22Rv1 (cell line): ENCODE results near the gene MUC6.

Source experiments
- H3K27ac ChIP-seq: fragments of 450-650 bp; 2 replicates; pipeline ENCODE4 v1.5.1; 2017
- CTCF ChIP-seq: fragments of 450-650 bp; IDR thresholded peaks from 2 replicates; pipeline ENCODE4 v1.5.1; 2017; ENCODE audit warnings: mild to moderate bottlenecking
- ZFX ChIP-seq: fragments of 450-650 bp; IDR thresholded peaks from 2 replicates; pipeline ENCODE4 v1.6.1; 2017; ENCODE audit warnings: antibody characterized with exemption, borderline replicate concordance

Gene MUC6

GRCh38 chr11:1002406-1002984 lies 34.0 kb downstream of the MUC6 start:
- TF ChIP-seq ZFX (no peak), CTCF (no peak)
- no peak overlapping the region for H3K27ac ChIP-seq

GRCh38 chr11:1001617-1002405 lies 34.7 kb downstream of the MUC6 start:
- TF ChIP-seq ZFX (no peak), CTCF (no peak)
- no peak overlapping the region for H3K27ac ChIP-seq

GRCh38 chr11:1000357-1001278 lies 35.9 kb downstream of the MUC6 start:
- TF ChIP-seq CTCF, result no peak
- no peak for TF ChIP-seq ZFX
- no peak overlapping the region for H3K27ac ChIP-seq

GRCh38 chr11:999009-999408 lies 37.5 kb downstream of the MUC6 start:
- TF ChIP-seq ZFX, result no peak
- no peak for TF ChIP-seq CTCF
- no peak overlapping the region for H3K27ac ChIP-seq

GRCh38 chr11:997907-998306 lies 38.6 kb downstream of the MUC6 start:
- no peak overlapping the region for H3K27ac ChIP-seq
- TF ChIP-seq CTCF (no peak), ZFX (no peak)

- no peak overlapping the region for H3K27ac ChIP-seq
- TF ChIP-seq CTCF (no peak), ZFX (no peak)
Observed at GRCh38 chr11:996681-997080, 39.8 kb downstream of the MUC6 start.
